T follicular helper cell (primary cell): ENCODE data around the gene ITM2C.

ENCODE experiments used
- DNase-seq: peaks from one replicate; pipeline ENCODE4 v3.0.0-alpha.2; 2020; ENCODE audit warnings: low read depth

Gene ITM2C

DNA sequence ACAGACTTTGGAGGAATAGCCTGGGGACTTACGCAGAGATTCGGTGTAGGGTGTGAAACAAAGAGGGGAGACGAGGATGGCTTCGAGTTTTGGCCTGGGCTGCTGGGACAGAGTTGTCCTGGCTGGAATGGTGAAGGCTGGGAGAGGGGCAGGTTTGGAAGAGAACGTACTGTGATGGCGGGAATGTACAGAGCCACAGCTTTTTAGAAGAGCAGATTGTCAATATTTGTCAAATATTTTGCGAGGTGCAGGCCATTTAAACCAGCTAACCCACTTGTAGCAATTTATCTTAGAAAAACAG is 14.4 kb upstream of the ITM2C start:
- no peak for DNase-seq

DNA sequence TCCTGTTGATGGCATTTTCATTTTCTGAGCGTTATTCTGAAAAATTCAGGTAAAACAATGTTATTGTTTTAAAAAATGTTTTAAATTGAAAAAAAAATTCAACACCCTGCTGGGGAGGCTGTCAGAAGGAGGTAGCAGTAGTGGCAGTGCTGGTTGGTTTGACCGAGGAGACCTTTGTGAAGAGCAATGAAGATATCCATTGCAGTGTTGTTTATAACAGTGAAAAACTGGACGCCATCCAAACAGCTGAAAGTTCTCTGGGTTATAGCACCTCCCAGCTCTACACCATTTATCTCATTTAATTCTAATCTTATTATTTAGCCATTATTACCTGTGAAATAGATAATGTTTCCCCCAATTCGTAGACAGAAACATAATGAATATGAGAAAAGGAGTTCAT is 12.6 kb upstream of the ITM2C start:
- DNase-seq: no peak

DNA sequence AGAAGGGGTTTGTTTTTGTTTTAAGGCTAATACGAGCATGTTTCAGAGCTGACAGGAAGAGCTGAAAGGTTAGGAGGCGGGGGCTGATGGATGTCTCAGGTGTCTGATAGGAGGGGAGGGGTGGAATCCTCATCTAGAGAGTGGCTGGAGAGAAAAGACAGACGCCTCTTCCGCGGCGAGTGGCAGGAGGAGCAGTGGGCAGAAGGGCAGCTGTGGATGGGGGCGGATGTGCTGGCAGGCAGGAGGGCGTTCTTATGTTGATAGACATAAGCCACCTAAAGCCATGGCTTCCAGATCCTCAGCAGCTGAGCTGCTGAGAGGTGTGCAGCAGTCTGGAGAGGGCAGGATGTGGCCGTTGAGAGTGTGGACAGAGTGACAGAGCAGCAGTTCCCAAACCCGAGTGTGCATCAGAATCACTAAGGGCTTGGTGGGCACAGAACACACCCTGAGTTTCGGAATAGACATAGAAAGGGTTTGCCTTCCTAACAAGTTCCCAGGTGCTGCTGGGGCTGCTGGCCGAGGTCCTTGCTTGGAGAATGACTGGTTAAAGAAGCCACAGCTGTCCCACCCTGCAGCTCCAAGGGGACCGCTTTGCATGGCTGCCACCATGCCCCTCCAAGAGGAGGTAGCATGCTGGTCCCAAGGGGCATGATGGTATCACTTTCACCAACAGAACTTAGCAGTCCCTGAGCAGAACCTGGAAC is 3.0 kb upstream of the ITM2C start:
- DNase-seq: no peak

DNA sequence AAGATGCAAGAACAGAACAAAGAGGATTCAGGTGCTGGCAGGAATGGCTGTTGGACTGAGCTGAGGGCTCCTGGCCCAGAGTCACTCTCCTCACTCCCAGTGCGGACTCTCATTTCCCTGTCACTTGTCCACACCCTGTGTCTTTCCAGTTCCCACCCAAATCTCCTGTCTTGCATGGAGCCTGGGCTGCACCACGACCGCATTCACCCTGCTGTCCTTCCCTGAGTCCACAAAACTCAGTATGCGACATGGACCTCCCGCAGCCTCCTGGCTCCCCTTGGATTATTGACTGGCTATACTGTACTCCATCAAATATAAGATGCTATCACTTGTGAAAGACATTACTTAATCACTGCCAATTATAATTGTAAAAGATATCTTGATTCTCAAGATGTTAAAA is 2.5 kb upstream of the ITM2C start:
- DNase-seq: no peak

DNA sequence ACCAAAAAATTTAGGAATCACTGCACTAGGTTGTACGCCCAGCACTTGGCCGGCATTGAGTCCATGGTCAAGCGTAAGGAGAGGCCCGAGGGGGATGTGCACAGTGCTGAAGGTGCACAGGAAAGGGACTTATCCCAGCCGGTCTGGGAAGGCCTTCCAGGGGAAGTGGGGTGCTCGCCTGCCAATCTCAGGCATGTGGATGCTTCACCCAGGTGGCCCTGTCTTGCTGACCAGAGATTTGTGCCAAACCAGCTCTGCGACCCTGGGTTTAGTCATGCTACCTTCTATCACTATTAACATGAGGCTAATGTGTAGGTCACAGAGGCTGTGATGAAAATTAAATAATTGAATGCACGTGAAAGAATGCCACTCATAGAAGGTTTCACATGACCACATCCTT is 1.7 kb upstream of the ITM2C start:
- no peak for DNase-seq

DNA sequence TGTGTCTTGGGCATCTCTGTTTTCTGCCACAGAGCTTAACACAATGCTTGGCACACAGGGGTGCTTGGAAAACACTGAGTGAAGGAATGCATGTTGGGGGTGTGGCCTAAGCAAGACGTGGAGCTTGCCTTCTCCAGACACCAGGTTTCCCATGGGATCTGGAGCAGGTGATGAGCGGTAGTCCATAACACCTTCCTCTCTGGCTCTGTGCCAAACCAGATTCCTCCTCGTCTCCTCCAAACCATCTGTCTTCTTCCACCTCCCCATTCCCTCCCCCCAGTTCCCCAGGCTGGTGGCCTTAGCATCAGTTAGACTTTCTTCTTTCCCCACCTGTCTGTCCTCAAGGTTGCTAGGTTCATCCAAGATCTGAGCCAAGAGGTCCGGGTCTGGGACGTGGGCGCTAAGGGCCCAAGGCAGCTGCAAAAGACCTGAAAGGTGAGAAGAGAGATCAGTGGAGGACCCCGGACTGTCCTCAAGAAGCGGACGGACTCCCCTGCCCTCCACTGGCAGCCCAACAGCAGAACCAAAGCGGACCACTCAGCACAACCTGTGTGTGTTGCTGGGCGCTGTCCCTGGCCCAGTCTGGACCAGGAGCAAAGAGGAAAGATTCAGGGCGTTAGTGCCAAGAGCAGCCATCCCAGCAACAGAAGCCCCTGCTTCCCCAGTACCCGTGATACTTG is 1.2 kb upstream of the ITM2C start:
- DNase-seq: no peak

DNA sequence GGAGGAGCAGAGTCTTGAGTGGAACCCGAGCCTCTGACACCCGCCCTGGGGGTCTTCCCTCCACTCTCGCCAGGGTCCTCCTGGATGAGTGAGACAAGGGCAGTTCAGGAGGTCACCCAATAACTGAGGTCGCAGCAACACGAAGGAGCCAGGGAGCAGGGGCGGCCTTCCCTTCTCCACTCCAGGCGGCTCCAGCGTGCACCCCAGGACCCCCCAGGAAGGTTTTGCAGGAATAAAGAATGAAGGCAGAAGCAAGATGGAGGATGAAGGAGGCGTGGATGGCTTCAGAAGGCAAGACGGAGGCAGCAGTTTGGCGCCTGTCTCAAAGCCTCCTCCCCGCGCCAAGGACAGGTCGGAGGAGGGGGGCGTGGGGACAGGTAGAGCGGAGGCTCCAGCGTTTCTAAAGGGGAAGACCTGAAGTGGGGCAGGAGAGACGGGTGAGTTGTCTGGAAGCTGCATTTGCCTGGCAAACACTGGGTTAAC is 579 bp upstream of the ITM2C start:
- no peak for DNase-seq

DNA sequence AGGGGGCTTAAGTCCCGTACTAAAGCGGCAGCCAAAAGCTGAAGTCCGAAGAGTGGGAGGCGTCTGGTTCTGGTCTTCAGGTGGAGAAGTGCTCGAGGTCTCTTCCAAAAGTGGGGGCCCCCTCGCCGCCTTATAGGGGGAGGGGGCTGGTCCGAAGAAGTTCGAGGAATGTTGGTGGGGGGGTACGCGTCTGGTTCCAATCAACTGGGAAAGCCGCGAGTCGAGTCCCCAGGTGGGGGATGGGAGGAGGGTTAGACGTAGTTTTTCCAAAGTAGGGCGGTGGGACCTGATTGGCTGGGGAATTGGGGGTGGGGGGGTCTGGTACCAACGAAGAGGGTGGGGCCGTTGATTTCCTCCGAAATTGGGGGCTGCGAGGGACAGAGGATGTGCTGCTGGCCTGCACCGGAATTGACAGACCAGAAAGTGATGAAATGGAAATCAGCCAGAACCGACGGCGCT is 594 bp downstream of the ITM2C start:
- DNase-seq: no peak

DNA sequence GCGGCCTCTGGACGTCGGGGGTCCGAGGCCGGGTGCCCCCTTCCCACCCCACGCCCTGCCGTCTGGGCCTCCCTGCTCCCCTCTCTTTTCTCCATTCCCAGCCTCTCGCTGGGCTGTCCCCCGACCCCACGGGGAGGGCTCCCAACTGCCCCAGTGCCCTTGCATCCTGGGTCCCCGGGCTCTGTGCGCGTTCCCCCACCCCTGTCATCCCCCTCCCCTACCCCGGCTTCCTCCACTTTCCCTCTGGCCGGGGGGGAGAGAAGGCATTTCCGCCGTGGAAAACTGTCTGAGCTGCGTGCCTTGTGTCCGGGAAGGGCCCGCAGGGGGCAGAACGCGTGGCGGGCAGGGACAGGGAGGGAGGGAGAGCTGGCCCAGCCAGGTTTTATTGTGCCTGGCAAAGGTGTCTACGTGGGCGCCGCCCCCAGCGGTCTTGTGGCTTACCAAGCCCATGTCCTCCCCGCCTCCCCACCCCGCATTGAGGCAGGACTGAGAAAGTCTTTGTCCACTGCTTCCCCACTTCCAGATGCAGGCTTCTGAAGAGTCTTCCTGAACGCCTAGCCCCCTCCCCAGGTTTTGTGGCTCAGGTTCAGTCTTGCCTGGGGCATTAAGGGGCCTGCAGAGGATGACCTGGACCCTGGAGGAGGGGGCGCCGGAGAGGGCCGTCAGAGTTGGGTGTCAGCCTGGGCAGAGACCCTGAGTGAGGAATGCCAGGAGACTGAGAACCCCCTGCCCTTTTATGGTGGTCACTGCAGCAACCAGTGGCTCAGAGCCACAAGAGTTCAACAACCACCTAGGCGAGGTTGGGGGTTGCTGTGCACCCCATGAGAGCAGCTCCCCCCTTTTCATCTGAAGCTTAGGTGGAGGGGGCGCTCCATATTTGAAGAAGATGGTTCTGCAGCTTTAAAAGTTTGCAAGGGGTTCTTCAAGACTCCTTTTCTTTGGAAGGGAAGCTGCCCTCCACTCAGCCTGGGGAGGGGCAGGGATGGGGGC is 1.3 kb downstream of the ITM2C start:
- DNase-seq: no peak

DNA sequence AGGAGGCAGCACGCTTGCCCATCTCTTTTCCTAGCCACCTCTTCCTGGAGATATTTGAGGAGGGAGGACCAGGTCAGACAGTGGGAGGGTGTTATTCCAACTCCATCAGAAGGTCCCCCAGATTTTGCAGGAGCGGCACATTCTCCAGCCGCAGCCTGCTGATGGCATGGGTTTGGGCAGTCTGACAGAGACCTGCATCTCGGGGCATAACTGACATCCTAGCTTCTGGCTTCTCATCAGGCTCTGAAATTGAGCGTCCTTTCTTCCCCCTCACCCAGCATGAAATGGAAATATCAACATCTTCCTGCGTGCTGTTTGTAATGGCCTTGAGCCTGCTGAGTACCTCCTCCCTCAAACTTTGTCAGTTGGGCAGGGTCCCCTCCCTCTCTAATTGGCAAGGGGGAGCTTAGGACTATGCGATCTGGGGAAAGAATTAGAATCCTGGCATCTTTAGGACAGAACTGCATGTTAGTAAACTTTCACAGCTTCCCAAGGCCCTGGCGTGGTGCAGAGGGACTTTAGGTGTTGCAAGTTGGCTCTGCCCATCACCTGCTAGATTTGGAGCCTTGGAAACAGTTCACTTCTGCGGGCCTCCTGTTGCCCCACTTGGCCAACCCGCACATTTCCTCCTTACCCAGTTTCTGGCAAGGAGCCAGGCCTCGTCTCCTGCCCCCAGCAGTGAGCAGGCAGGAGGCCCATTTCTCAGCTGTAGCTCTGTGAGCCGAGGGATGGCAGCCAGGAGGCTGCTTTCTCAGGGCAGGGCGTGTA is 2.2 kb downstream of the ITM2C start:
- peak; percentile 50 for DNase-seq

DNA sequence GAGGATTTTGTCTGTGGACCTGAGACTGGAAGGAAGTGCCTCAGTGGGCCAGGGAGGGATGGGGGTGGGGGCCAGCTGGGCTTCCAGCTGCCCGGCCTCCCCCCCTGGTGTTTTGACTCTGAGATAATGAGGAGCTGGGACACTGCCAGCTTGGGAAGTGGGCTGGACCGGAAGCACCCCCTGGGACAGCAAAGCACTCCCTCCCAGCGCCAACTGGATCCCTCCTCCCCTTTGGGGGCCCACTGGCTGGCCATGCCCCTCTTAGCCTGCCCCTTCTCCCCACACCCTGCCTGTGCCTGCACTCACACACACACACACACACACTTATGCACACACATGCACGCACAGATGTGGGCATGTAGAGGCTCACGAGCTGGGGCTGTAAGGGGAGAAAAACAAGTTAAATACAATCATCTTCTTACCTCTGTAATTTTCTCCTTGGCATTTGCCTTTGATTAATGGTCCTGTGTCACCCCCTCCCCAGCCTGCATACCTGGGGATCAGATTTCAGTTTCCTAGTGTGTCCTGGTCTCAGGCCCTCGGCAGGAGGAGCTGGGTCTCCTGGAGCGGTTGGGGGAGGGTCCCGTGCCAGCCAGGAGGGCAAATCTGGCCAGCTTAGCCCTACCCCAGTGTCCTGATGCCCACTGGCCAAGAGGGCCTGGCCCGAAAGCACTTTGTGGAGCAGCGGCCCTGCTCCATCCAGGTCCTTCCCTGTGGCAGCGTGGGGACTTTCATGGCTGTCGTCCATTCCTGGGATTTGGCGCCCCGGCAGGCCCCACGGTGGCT is 3.6 kb downstream of the ITM2C start:
- DNase-seq: no peak

DNA sequence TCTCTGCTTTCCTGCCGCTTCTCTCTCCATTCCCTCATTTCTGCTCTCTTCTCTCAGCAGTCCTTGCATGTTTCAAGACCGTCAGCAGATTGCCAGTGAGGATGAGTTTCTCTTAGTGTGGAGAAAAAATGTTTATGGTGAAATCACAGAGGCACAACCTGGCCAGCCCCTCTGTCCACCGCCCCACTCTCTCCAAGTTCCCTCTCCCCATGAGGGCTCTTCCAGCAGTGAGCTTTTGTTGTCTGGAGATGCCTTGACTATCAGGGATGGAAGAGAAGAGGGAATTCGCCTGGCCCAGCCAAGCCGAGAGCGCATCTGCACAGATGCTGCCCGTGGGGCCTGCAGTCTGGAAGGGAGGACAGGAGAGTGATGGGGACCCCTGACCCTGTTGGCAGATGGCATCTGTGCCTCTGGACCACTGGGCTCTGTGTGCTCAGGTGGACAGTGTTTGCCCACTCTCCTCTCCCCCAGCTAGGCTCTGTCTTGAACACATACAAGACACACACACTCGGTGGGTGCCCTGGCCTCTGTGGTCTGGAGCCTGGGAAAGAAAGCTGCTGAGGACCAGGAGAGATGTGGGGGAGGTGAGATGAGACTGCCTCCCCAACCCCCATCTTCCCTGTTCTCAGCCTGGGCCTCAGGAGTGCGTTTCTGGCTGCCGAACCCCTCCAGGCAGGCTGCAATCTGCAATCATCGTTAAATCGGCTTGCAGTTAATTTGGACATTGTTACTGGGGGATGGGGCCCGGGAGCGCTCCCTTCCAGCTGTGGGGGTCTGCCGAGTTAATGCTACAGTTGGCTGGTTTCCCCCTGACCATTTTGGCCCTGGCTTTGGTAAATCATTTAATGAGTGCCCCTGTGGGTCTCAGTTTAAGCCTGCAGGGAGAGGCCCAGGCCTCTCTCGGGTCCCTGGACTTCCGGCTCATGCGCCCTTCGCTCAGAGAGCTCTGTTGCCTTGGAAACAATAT is 4.5 kb downstream of the ITM2C start:
- DNase-seq: no peak

DNA sequence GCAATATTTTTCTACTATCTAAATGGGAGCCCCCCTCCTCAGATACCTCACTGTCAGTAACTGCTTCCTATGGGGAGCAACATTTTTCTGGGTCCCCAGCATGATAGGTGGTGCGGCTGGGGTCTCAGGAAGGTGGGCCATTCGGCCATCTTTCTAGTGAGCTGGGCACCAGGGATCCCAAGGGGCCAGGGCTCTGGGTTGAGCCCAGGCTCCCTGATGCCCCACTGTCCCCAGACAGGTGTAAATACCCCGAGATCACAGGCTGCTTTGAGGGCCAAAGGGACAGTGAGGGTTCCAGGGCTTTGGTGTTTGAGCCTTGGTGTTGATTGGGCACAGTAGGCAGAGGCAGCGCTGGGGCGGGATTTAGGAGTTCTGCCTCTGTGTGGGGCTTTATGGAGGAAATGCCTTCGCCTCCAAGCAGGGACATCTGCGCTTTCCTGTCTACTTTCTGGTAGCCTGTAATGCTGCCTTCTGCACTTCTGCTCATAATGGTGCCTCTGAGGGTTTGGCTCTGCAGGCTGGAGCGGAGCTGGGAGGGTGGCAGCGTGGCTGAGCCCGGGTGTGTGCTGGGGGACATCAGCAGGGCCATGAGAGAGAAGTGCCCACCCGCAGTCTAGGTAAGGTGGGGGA is 5.3 kb downstream of the ITM2C start:
- DNase-seq: no peak

DNA sequence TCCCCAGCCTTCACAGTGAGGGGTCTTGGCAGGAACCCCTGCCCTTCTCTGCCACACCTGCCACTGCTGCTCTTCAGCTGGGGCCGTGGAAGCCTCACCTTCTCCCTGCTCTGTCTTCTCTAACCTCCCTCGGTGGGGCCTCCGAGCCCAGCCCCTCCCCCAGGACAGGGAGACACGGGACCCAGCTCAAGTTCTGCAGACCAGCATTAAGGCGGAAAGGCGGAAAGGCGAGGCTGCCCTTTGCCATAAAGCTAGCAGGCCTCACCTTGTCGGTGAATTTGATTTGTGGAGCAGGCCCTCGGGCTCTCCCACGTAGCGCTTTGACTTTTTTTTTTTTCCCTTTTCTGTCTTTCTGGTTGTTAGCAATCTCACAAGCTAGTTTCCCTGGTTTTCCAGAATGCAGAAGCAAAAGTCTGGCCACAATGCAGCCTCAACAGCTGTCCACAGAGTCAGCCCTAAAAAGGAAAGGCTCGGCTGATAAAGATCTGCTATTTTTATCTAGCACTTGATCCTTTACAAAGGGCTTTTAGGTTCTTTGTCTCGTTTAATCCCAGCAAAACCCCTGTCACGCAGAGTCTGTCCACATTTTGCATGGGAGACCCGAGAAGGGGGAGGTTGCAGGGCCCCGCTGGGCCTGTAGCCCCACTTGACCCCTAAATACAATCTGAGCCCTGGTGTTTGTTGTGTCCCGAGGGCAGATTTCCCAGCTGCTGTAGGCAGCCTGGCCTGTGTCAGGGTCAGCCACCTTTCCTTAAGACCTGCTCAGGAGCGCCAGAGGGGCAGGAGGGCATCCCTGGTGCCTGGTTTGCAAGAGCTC is 6.0 kb downstream of the ITM2C start:
- DNase-seq: no peak

DNA sequence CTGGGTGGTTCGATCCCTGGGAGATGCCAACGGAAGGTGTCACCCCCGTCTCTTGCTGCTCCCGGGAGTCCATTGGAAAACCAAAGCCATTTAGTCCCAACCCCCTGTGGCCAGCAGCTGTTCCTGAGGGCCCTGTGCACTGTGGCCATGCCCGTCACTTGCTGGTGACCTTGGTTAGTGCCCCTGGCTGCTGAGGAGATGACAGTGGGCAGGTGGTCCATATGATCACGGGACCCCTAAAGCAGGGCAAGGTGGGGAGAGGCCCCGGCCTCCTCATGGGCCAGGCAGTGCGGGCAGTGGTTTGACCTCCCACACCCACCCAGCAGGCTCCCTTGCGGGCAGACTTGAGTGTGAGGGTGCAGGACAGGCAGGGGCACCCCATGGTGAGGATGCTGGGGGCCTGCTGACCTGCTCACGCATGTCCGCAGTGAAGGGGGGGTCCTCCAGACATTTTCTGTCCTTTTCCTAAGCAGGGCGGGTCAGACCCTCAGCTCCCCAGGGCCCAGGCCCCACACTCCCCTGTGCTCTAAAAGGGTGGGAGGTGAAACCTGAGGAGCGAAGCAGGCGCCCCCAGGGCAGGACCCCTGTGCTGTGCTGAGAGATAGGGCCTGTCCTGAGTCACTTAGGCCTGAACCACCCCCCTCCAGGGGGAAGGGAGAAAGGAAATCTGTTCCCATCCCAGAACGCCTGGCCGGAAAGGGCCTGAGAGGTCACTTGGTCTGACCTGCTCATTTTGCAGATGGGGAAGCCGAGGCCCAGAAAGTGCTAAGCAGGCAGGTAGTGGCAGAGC is 6.8 kb downstream of the ITM2C start:
- DNase-seq: no peak

DNA sequence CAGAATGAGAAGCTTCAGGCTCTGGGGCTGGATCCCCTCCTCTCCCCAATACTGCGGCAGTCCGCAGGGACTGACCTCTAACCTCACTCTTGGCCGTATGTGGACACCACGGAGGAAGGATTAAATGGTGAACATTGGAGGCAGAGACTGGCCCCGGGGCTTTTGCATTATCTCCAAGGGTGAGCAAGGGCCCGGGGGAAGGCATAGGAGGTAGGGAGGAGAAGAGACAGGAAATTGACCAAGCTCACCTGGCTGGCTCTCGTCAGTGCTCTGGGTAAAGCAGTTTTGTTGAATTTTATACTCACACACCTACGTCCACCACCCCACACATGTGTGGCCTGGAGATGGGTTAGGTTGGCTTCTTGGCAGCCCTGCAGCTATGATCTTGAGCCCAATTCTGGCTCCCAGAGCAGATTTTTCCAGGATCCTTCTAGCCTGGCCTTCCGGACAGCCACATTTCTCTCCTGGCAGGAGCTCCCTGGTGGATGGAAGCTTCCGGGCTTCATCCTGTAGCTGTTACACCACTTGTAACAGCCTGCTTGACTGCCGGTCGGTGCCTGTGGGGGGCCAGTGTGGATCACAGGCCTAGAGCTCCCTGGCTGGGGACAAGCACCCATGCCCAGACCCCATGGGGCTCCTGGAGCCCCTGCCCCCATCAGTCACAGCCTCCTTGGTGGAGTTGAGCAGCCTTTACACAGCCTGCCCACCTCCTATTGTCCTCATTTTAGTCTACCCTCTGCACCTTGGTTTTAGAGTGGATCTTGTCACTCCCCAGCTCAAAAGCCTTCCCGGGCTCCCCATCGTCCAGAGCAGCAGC is 7.6 kb downstream of the ITM2C start:
- DNase-seq: no peak
